T-cell (primary cell): ENCODE results near the gene DECR2. TPM values are rescaled to one million over a fixed set of nuclear protein-coding genes. Genes with fewer than 3 reads are reported as not detected.

Experiments
- ATAC-seq, 4 experiments: fragments of 200-7000 bp in 3 of 4; fragments of 150-1000 bp in 1 of 4; cut with Tn5 transposase; replicated peaks in 1 of 4; 1 replicate in 3 of 4; 2 replicates in 1 of 4; pipeline ENCODE4 v1.10.0; 2021; ENCODE audit warnings: moderate library complexity in 3 of 4, mild to moderate bottlenecking in 2 of 4, moderate number of reproducible peaks in 1 of 4
- CTCF ChIA-PET, 2 donors: fragments of 300-600 bp; sonication (Branson Sonifier 250); formaldehyde crosslinking; loops; one replicate each; lab custom pipeline; 2022; ENCODE audit warnings: antibody characterized with exemption in 2 of 2; lab: Charles Lee
- POLR2A ChIA-PET, 2 donors: fragments of 300-600 bp; sonication (Branson Sonifier 250); formaldehyde crosslinking; loops; one replicate each; lab custom pipeline; 2022; ENCODE audit warnings: antibody characterized with exemption in 2 of 2; lab: Charles Lee
- DNase-seq, 35 experiments: peaks; one replicate each; pipeline versions ENCODE4 v3.0.0 to v3.0.0-alpha.2; 2013 to 2023
- H3K27ac ChIP-seq: one replicate; pipeline ENCODE4 v1.5.1; 2013; ENCODE audit warnings: low read length
- H3K27me3 ChIP-seq, 2 experiments: replicated peaks in 1 of 2; 1 replicate in 1 of 2; 2 replicates in 1 of 2; pipeline versions ENCODE4 v1.6.1 to v1.7.0; 2013; ENCODE audit warnings: low read length in 1 of 2, mixed read lengths in 1 of 2; ENCODE audit not compliant: control insufficient read depth in 2 of 2, insufficient read depth in 2 of 2; ENCODE audit errors: extremely low read depth in 1 of 2
- H3K36me3 ChIP-seq, 2 donors: 1 replicate in 1 of 2; 2 replicates in 1 of 2; pipeline versions ENCODE4 v1.6.1 to v1.7.0; 2013; ENCODE audit warnings: low read length in 1 of 2; ENCODE audit not compliant: control insufficient read depth in 2 of 2, insufficient read depth in 1 of 2; ENCODE audit errors: extremely low read depth in 1 of 2
- H3K4me1 ChIP-seq, 2 experiments: 1 replicate in 1 of 2; 2 replicates in 1 of 2; pipeline versions ENCODE4 v1.6.1 to v1.7.0; 2013; ENCODE audit warnings: low read length in 2 of 2, mixed read lengths in 1 of 2; ENCODE audit not compliant: insufficient read depth in 2 of 2, control insufficient read depth in 1 of 2; ENCODE audit errors: extremely low read depth in 1 of 2
- H3K4me3 ChIP-seq, 2 donors: 1 replicate in 1 of 2; 2 replicates in 1 of 2; pipeline versions ENCODE4 v1.5.1 to v1.7.0; 2013; ENCODE audit warnings: mild to moderate bottlenecking in 2 of 2, low read length in 1 of 2, moderate library complexity in 1 of 2; ENCODE audit not compliant: control insufficient read depth in 1 of 2; ENCODE audit errors: extremely low read depth in 1 of 2
- H3K9me3 ChIP-seq: 2 replicates; pipeline ENCODE4 v1.7.0; 2013
- H3K27ac Mint-ChIP-seq, 2 donors: one replicate each; pipeline ENCODE4 v1.8.0; 2020 to 2021; ENCODE audit warnings: mild to moderate bottlenecking in 2 of 2, mixed read lengths in 2 of 2
- H3K27me3 Mint-ChIP-seq, 2 donors: one replicate each; pipeline ENCODE4 v1.8.0; 2021 to 2022; ENCODE audit warnings: mixed read lengths in 2 of 2
- H3K36me3 Mint-ChIP-seq: one replicate; pipeline ENCODE4 v1.8.0; 2021; ENCODE audit warnings: mixed read lengths
- H3K4me1 Mint-ChIP-seq, 3 donors: one replicate each; pipeline ENCODE4 v1.8.0; 2020 to 2022; ENCODE audit warnings: mixed read lengths in 3 of 3, mild to moderate bottlenecking in 1 of 3
- H3K4me3 Mint-ChIP-seq, 3 donors: one replicate each; pipeline ENCODE4 v1.8.0; 2020 to 2022; ENCODE audit warnings: mild to moderate bottlenecking in 3 of 3, mixed read lengths in 3 of 3, moderate library complexity in 3 of 3
- H3K9me3 Mint-ChIP-seq, 3 donors: one replicate each; pipeline ENCODE4 v1.8.0; 2020 to 2022; ENCODE audit warnings: mixed read lengths in 3 of 3
- WGBS: methylation state at CpG from one replicate; pipeline ENCODE4 v1.1.5; 2013; ENCODE audit warnings: missing lambda C conversion rate; ENCODE audit not compliant: insufficient coverage; 5-methylcytosine and 5-hydroxymethylcytosine counted together
- total RNA-seq, 35 experiments: library from RNA in 6 of 35; stranded (reverse) in 6 of 35; fragments of 120-200 nt in 1 of 35; gene quantifications; one replicate each; pipeline versions ENCODE4 v1.2.1 to v1.2.4 and lab custom pipeline; 2013 to 2026

The DECR2 gene
- total RNA-seq, 5 donors from 2014 or later (not counting 1 experiment from before 2014, with no cell fraction given) = 10.5 to 17.6 (median 11.3) TPM

- Histone ChIP-seq H3K4me1 (peaks cover 0 to 14% of the 10 kb centered on the region in 2 experiments), H3K27ac (no peak overlapping the region), H3K9me3 (no peaks in the 10 kb centered on the region), H3K36me3 (no peaks in the 10 kb centered on the region), H3K4me3 (no peak overlapping the region), H3K27me3 (peaks cover 0 to 3% of the 10 kb centered on the region in 2 experiments)
- no peaks in the 10 kb centered on the region for H3K9me3 Mint-ChIP-seq
- ChIA-PET CTCF (no interaction called here), POLR2A (no interaction called here)
- no peaks in the 10 kb centered on the region for H3K27me3 Mint-ChIP-seq
- H3K4me3 Mint-ChIP-seq = no peak overlapping the region
- 96% methylated on average over 11 of the region's 12 CpGs for WGBS
- ATAC-seq = no peak
- H3K4me1 Mint-ChIP-seq = peaks cover 7 to 8% (median 7%) of the 10 kb centered on the region in 3 donors
- no peak for DNase-seq
- H3K27ac Mint-ChIP-seq = no peak overlapping the region
- no peaks in the 10 kb centered on the region for H3K36me3 Mint-ChIP-seq
These were observed 3.3 kb downstream of the DECR2 start for GRCh38 chr16:404971-405486.

GRCh38 chr16:405548-406506 is 4.1 kb downstream of the DECR2 start:
- DNase-seq (no peak), ATAC-seq (no peak)
- Histone ChIP-seq H3K4me1 (peaks cover 0 to 6% of the 10 kb centered on the region in 2 experiments), H3K4me3 (no peak overlapping the region), H3K36me3 (no peaks in the 10 kb centered on the region), H3K27ac (no peak overlapping the region), H3K9me3 (no peaks in the 10 kb centered on the region), H3K27me3 (peaks cover 0 to 3% of the 10 kb centered on the region in 2 experiments)
- Mint-ChIP-seq H3K4me1 (peaks cover 0 to under 1% (median 0%) of the 10 kb centered on the region in 3 donors), H3K27ac (no peak overlapping the region), H3K27me3 (no peaks in the 10 kb centered on the region), H3K36me3 (no peaks in the 10 kb centered on the region), H3K4me3 (no peak overlapping the region), H3K9me3 (no peaks in the 10 kb centered on the region)
- ChIA-PET POLR2A (no interaction called here), CTCF (no interaction called here)
- 85% methylated on average over 18 of the region's 27 CpGs for WGBS

- CTCF ChIA-PET = interaction anchor here in 1 of 2 donors (0.7 kb wide), 1 partner anchor 25 kb away, joined by 3 read pairs; no protein-coding TSS in a partner anchor
- no peak overlapping the region for H3K4me3 ChIP-seq
- Mint-ChIP-seq H3K27ac (no peak overlapping the region), H3K36me3 (no peaks in the 10 kb centered on the region), H3K9me3 (no peaks in the 10 kb centered on the region), H3K4me1 (no peaks in the 10 kb centered on the region), H3K27me3 (no peaks in the 10 kb centered on the region), H3K4me3 (no peak overlapping the region)
- POLR2A ChIA-PET = no interaction called here
- H3K27me3 ChIP-seq = peaks cover 0 to 3% of the 10 kb centered on the region in 2 experiments
- H3K27ac ChIP-seq = no peak overlapping the region
- H3K9me3 ChIP-seq = no peaks in the 10 kb centered on the region
- 91% methylated on average over 10 of the region's 16 CpGs for WGBS
- peaks cover 0 to 2% of the 10 kb centered on the region in 2 experiments for H3K4me1 ChIP-seq
- DNase-seq (no peak), ATAC-seq (no peak)
- no peaks in the 10 kb centered on the region for H3K36me3 ChIP-seq
These were observed 5.6 kb downstream of the DECR2 start for GRCh38 chr16:407253-407652.

- Histone ChIP-seq H3K9me3 (no peaks in the 10 kb centered on the region), H3K4me3 (no peak overlapping the region), H3K27ac (no peak overlapping the region), H3K4me1 (no peaks in the 10 kb centered on the region), H3K36me3 (no peaks in the 10 kb centered on the region), H3K27me3 (peaks cover 0 to 3% of the 10 kb centered on the region in 2 experiments)
- Mint-ChIP-seq H3K27me3 (no peaks in the 10 kb centered on the region), H3K4me3 (no peak overlapping the region), H3K4me1 (no peaks in the 10 kb centered on the region), H3K27ac (no peak overlapping the region), H3K36me3 (no peaks in the 10 kb centered on the region), H3K9me3 (no peaks in the 10 kb centered on the region)
- CTCF ChIA-PET = no interaction called here
- WGBS = 92% methylated on average over 34 of the region's 36 CpGs
- ATAC-seq (no peak), DNase-seq (no peak)
- POLR2A ChIA-PET = no interaction called here
These were observed 9.0 kb downstream of the DECR2 start for GRCh38 chr16:410516-411178.

GRCh38 chr16:411576-412265 is 10.0 kb downstream of the DECR2 start:
- H3K36me3 Mint-ChIP-seq = no peaks in the 10 kb centered on the region
- no peaks in the 10 kb centered on the region for H3K4me1 Mint-ChIP-seq
- Histone ChIP-seq H3K4me1 (no peaks in the 10 kb centered on the region), H3K4me3 (no peak overlapping the region), H3K27me3 (peaks cover 0 to 3% of the 10 kb centered on the region in 2 experiments), H3K36me3 (no peaks in the 10 kb centered on the region), H3K9me3 (no peaks in the 10 kb centered on the region), H3K27ac (no peak overlapping the region)
- no peaks in the 10 kb centered on the region for H3K9me3 Mint-ChIP-seq
- no peak overlapping the region for H3K27ac Mint-ChIP-seq
- ATAC-seq (no peak), DNase-seq (no peak)
- ChIA-PET CTCF (no interaction called here), POLR2A (no interaction called here)
- no peaks in the 10 kb centered on the region for H3K27me3 Mint-ChIP-seq
- H3K4me3 Mint-ChIP-seq = no peak overlapping the region
- WGBS = 94% methylated on average over 21 of the region's 26 CpGs
